Nephron (organoid): ENCODE data around the gene NUPR2.
A peak's percentile ranks its signal among the peaks of the same experiment; 100 is the strongest.
"Not testable (repeated sequence)": the region's sequence is repeated elsewhere in the genome, so short reads cannot be mapped to it uniquely, and the experiment has no call there.

Experiments used
- H3K27ac Mint-ChIP-seq, 3 experiments: 2 replicates each; pipeline ENCODE4 v1.8.0; 2020; ENCODE audit warnings: mixed read lengths in 3 of 3, mild to moderate bottlenecking in 2 of 3, moderate library complexity in 1 of 3
- H3K27me3 Mint-ChIP-seq: 2 replicates; pipeline ENCODE4 v1.8.0; 2021; ENCODE audit warnings: low read depth, mild to moderate bottlenecking, moderate library complexity, mixed read lengths
- H3K36me3 Mint-ChIP-seq: 2 replicates; pipeline ENCODE4 v1.8.0; 2020; ENCODE audit warnings: low read depth, mixed read lengths
- H3K4me1 Mint-ChIP-seq: 2 replicates; pipeline ENCODE4 v1.8.0; 2020; ENCODE audit warnings: mixed read lengths
- H3K4me3 Mint-ChIP-seq, 3 experiments: 2 replicates each; pipeline ENCODE4 v1.8.0; 2020; ENCODE audit warnings: mild to moderate bottlenecking in 3 of 3, mixed read lengths in 3 of 3, moderate library complexity in 2 of 3
- H3K9me3 Mint-ChIP-seq: 2 replicates; pipeline ENCODE4 v1.8.0; 2020; ENCODE audit warnings: mixed read lengths
- TF ChIP-seq, protein P1 (sequence below), 3 experiments: fragments of 200-600 bp; sonication (generic); IDR thresholded peaks; one replicate each; pipeline ENCODE4 v1.5.0; 2021; ENCODE audit warnings: antibody characterized with exemption in 3 of 3; ENCODE audit not compliant: unreplicated experiment in 3 of 3

The NUPR2 gene

GRCh38 chr7:56099653-56100052 lies 16.6 kb downstream of the NUPR2 start:
- Mint-ChIP-seq H3K4me3 (no peak overlapping the region), H3K4me1 (peaks cover 5% of the 10 kb centered on the region), H3K36me3 (peaks cover 35% of the 10 kb centered on the region), H3K27ac (no peak overlapping the region), H3K9me3 (no peaks in the 10 kb centered on the region), H3K27me3 (no peaks in the 10 kb centered on the region)
- TF ChIP-seq, protein P1, sequence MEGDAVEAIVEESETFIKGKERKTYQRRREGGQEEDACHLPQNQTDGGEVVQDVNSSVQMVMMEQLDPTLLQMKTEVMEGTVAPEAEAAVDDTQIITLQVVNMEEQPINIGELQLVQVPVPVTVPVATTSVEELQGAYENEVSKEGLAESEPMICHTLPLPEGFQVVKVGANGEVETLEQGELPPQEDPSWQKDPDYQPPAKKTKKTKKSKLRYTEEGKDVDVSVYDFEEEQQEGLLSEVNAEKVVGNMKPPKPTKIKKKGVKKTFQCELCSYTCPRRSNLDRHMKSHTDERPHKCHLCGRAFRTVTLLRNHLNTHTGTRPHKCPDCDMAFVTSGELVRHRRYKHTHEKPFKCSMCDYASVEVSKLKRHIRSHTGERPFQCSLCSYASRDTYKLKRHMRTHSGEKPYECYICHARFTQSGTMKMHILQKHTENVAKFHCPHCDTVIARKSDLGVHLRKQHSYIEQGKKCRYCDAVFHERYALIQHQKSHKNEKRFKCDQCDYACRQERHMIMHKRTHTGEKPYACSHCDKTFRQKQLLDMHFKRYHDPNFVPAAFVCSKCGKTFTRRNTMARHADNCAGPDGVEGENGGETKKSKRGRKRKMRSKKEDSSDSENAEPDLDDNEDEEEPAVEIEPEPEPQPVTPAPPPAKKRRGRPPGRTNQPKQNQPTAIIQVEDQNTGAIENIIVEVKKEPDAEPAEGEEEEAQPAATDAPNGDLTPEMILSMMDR (IDR thresholded peaks at IDR 0.05; ENCODE audit: unreplicated experiment in 3 of 3): no peak

DNA sequence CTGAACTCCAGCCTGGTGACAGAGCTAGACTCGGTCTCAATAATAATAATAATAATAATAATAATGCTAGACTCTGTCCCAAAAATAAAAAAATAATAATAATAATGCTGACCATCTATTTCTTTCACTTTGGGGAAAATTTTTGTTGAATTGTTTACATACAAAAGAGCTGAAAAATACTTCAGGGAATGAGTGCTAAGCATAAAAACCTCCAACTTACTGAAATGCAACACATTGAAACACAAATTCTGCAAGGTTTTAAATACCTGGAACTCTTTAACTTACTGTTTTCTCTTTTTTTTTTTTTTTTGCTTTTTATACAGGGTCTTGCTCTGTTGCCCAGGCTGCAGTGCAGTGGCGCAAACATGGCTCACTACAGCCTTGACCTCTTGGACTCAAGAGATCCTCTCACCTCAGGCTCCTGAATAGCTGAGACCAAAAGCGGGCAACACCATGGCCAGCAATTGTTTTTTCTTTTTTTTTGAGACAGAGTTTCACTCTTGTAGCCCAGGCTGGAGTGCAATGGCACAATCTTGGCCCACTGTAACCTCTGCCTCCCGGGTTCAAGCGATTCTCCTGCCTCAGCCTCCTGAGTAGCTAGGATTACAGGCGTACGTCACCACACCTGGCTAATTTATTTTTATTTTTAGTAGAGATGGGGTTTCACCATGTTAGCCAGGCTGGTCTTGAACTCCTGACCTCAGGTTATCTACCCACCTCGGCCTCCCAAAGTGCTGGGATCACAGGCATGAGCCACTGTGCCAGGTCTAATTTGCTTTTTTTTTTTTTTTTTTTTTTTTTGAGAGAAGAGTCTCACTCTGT lies 17.8 kb downstream of the NUPR2 start:
- not testable (repeated sequence) for H3K9me3 Mint-ChIP-seq, H3K27ac Mint-ChIP-seq, H3K4me3 Mint-ChIP-seq, H3K4me1 Mint-ChIP-seq, H3K27me3 Mint-ChIP-seq
- peaks cover 31% of the 10 kb centered on the region for H3K36me3 Mint-ChIP-seq

- H3K4me3 Mint-ChIP-seq: no peak overlapping the region
- TF ChIP-seq, protein P1 (IDR thresholded peaks at IDR 0.05; ENCODE audit: unreplicated experiment in 3 of 3): no peak
- no peaks in the 10 kb centered on the region for H3K27me3 Mint-ChIP-seq
- H3K36me3 Mint-ChIP-seq: peaks cover 28% of the 10 kb centered on the region
- H3K4me1 Mint-ChIP-seq: peaks cover 6% of the 10 kb centered on the region
- no peak overlapping the region for H3K27ac Mint-ChIP-seq
- no peaks in the 10 kb centered on the region for H3K9me3 Mint-ChIP-seq
These were observed 18.5 kb downstream of the NUPR2 start for GRCh38 chr7:56097700-56098099.

DNA sequence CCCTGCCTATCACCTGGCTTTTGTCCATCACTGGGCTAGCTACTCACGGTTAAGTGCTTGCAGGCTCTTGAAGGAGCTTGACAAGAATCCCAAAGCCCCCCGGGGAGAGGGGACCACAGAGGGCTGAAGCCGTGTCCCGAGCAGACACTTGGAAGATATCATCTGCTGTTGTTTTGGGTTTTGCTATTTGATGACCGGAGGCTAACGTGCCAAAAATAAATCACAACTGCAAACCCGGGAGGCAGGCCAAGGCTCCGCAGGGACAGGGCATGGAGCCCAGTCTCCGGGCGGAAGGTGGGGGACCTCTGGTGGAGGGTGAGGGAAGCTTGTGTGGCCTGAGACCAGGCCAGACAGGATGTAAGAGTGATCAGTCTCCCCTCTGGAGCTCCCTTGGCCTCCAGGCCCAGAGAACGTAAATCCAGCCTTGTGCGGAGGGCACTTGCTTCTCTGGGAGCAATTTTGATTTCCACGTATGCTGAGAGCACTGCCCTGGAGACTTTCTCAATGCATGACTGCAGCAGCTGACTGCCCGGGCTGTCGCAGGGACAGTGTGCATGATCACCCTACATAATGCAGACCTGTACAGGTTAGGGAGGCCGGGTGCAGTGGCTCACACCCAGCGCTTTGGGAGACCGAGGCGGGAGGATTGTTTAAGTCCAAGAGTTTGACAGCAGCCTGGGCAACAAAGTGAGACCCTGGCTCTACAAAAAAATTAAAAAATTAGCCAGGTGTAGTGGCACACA lies 23.3 kb downstream of the NUPR2 start, which contains the start of gene PHKG1:
TSS of gene PHKG1 (minus strand) at position 164 of the 743 bp plus-strand sequence. CDS start 4,011 bp downstream, outside the sequence.
- Mint-ChIP-seq H3K36me3 (peaks cover 5% of the 10 kb centered on the region), H3K9me3 (no peaks in the 10 kb centered on the region), H3K27ac (peak within 1 kb of the TSS in 2 of 3 experiments; percentile 69 to 77), H3K4me1 (peaks cover 10% of the 10 kb centered on the region), H3K4me3 (peak within 1 kb of the TSS in 1 of 3 experiments; percentile 52), H3K27me3 (no peaks in the 10 kb centered on the region)
- TF ChIP-seq, protein P1 (IDR thresholded peaks at IDR 0.05; ENCODE audit: unreplicated experiment in 3 of 3): peak in 2 of 3 experiments; percentile 27 to 33

DNA sequence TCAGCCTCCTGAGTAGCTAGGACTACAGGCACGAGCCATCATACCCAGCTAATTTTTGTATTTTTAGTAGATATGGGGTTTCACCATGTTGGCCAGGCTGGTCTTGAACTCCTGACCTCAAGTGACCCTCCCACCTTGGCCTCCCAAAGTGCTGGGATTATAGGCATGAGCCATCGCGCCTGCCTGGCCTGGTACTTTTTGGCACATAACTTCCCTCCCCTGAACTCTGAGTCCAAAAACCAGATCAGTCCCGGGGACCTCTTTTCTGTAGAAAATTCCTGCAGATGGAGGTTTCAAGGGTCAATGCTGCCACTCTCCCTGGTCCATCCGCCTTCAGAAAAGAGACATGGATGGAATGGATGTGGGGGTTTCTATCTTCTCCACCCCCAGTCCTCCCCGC lies 23.8 kb downstream of the NUPR2 start:
- not testable (repeated sequence) for H3K36me3 Mint-ChIP-seq, H3K27me3 Mint-ChIP-seq, H3K9me3 Mint-ChIP-seq
- Mint-ChIP-seq H3K27ac (peak overlapping the region in 2 of 3 experiments; percentile 39 to 69), H3K4me3 (peak overlapping the region in 1 of 3 experiments; percentile 52), H3K4me1 (peaks cover 10% of the 10 kb centered on the region)

DNA sequence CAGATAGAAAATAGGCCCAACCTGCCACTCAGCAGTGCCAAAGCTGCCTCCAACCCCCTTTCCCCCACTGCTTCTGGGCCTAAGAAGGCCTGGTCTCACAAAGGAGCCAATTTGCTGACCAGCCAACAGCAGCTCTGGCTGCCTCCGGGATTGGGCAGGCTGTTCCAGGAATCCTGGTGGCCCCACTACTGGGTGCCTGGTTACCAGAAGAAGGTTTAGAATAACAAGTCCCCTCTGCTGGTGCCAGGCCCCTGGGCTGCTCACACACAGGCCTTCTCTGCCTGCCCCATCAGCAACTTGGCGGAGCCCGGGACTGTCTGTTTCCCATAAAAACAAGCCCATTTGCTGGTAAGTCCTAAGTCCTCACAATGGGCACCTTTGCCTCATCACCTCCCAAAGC lies 24.6 kb downstream of the NUPR2 start:
- peaks cover 10% of the 10 kb centered on the region for H3K4me1 Mint-ChIP-seq
- no peaks in the 10 kb centered on the region for H3K9me3 Mint-ChIP-seq
- no peaks in the 10 kb centered on the region for H3K27me3 Mint-ChIP-seq
- no peak overlapping the region for H3K4me3 Mint-ChIP-seq
- TF ChIP-seq, protein P1 (IDR thresholded peaks at IDR 0.05; ENCODE audit: unreplicated experiment in 3 of 3): no peak
- no peak overlapping the region for H3K27ac Mint-ChIP-seq
- H3K36me3 Mint-ChIP-seq: peaks cover 4% of the 10 kb centered on the region
